CD4-positive, alpha-beta T cell (primary cell): ENCODE data around the gene SH2D7. TPM values are rescaled to one million over a fixed set of nuclear protein-coding genes. Genes with fewer than 3 reads are reported as not detected.

Source experiments
- ATAC-seq: fragments of 200-7000 bp; cut with Tn5 transposase; one replicate; pipeline ENCODE4 v1.10.0; 2022; ENCODE audit warnings: mild to moderate bottlenecking; ENCODE audit not compliant: poor library complexity
- CTCF ChIA-PET: fragments of 350-600 bp; sonication (Branson Sonifier 250); formaldehyde crosslinking; loops from one replicate; lab custom pipeline; 2021; ENCODE audit warnings: antibody characterized with exemption, inconsistent platforms; lab: Charles Lee
- POLR2A ChIA-PET: fragments of 350-600 bp; sonication (Branson Sonifier 250); formaldehyde crosslinking; loops from one replicate; lab custom pipeline; 2021; ENCODE audit warnings: antibody characterized with exemption, inconsistent platforms; lab: Charles Lee
- DNase-seq, 14 experiments: peaks; one replicate each; pipeline ENCODE4 v3.0.0-alpha.2; 2013 to 2020; ENCODE audit warnings: mixed read lengths in 2 of 14
- H3K27ac ChIP-seq, 2 donors: one replicate each; pipeline versions ENCODE4 v1.5.1 to v1.7.0; 2013; ENCODE audit warnings: low read length in 2 of 2, low read depth in 1 of 2, mild to moderate bottlenecking in 1 of 2
- H3K27me3 ChIP-seq, 2 experiments: 1 replicate in 1 of 2; 2 replicates in 1 of 2; pipeline versions ENCODE4 v1.6.1 to v1.7.0; 2013; ENCODE audit warnings: low read length in 2 of 2, control low read depth in 1 of 2, mild to moderate bottlenecking in 1 of 2, moderate library complexity in 1 of 2; ENCODE audit not compliant: insufficient read depth in 2 of 2, control insufficient read depth in 1 of 2
- H3K36me3 ChIP-seq: one replicate; pipeline ENCODE4 v1.6.1; 2013; ENCODE audit warnings: low read length, control low read depth; ENCODE audit not compliant: insufficient read depth
- H3K4me1 ChIP-seq: one replicate; pipeline ENCODE4 v1.6.1; 2013; ENCODE audit warnings: low read length, control low read depth; ENCODE audit not compliant: insufficient read depth
- H3K4me3 ChIP-seq: one replicate; pipeline ENCODE4 v1.5.1; 2013; ENCODE audit warnings: mild to moderate bottlenecking, low read length, moderate library complexity
- H3K9me3 ChIP-seq, 2 experiments: 1 replicate in 1 of 2; 2 replicates in 1 of 2; pipeline versions ENCODE4 v1.6.1 to v1.7.0; 2013; ENCODE audit warnings: low read length in 2 of 2, mild to moderate bottlenecking in 2 of 2, control low read depth in 1 of 2, moderate library complexity in 1 of 2; ENCODE audit not compliant: control insufficient read depth in 1 of 2, insufficient read depth in 1 of 2
- H3K27ac Mint-ChIP-seq: one replicate; pipeline ENCODE4 v1.8.0; 2020; ENCODE audit warnings: mixed read lengths
- H3K27me3 Mint-ChIP-seq: one replicate; pipeline ENCODE4 v1.8.0; 2021; ENCODE audit warnings: mixed read lengths
- H3K36me3 Mint-ChIP-seq: one replicate; pipeline ENCODE4 v1.8.0; 2021; ENCODE audit warnings: low read depth, mixed read lengths
- H3K4me1 Mint-ChIP-seq: one replicate; pipeline ENCODE4 v1.8.0; 2021; ENCODE audit warnings: low read depth, mixed read lengths
- H3K4me3 Mint-ChIP-seq: one replicate; pipeline ENCODE4 v1.8.0; 2020; ENCODE audit warnings: mild to moderate bottlenecking, mixed read lengths
- H3K9me3 Mint-ChIP-seq: one replicate; pipeline ENCODE4 v1.8.0; 2020; ENCODE audit warnings: mixed read lengths
- CTCF ChIP-seq: fragments of 200-600 bp; IDR thresholded peaks from one replicate; pipeline ENCODE4 v1.8.0; 2022; ENCODE audit warnings: antibody characterized with exemption, mild to moderate bottlenecking
- intact Hi-C, 2 experiments: fragments of 100-400 bp; cut with DNase I in 1 of 2; cut with micrococcal nuclease in 1 of 2; formaldehyde crosslinking; loops; one replicate each; pipeline versions ENCODE4 v1.15.1 to v1.9.0; 2023 to 2025; cut with DNase I, micrococcal nuclease
- total RNA-seq, 174 experiments: library from RNA in 2 of 174; stranded (reverse) in 2 of 174; gene quantifications; one replicate each; pipeline ENCODE4 v1.2.3 and lab custom pipeline; 2021 to 2026

Gene SH2D7
- total RNA-seq, 2 experiments from 2014 or later = not detected

GRCh38 chr15:78065284-78065872, 27.0 kb upstream of the SH2D7 start:
- no peak for TF ChIP-seq CTCF
- Histone ChIP-seq H3K4me3 (peak overlapping the region; percentile 9), H3K4me1 (peaks cover 86% of the 10 kb centered on the region), H3K9me3 (no peaks in the 10 kb centered on the region), H3K27ac (peak overlapping the region; percentile 39 to 79), H3K36me3 (no peaks in the 10 kb centered on the region), H3K27me3 (no peaks in the 10 kb centered on the region)
- CTCF ChIA-PET = no interaction called here
- DNase-seq (peak in 3 of 14 experiments; percentile 50 to 65 (median 50)), ATAC-seq (peak; percentile 13)
- peaks cover 2% of the 10 kb centered on the region for H3K4me1 Mint-ChIP-seq
- H3K27me3 Mint-ChIP-seq = no peaks in the 10 kb centered on the region
- no peak overlapping the region for H3K4me3 Mint-ChIP-seq
- no peaks in the 10 kb centered on the region for H3K36me3 Mint-ChIP-seq
- H3K9me3 Mint-ChIP-seq = no peaks in the 10 kb centered on the region
- no peak overlapping the region for H3K27ac Mint-ChIP-seq
- POLR2A ChIA-PET = interaction anchor here (0.6 to 14.8 kb wide), 4 partner anchors 11 to 43 kb away, joined by 3 to 304 read pairs (median 6); partner anchors contain the start of gene TBC1D2B
- intact Hi-C loops = no loop called here

DNA sequence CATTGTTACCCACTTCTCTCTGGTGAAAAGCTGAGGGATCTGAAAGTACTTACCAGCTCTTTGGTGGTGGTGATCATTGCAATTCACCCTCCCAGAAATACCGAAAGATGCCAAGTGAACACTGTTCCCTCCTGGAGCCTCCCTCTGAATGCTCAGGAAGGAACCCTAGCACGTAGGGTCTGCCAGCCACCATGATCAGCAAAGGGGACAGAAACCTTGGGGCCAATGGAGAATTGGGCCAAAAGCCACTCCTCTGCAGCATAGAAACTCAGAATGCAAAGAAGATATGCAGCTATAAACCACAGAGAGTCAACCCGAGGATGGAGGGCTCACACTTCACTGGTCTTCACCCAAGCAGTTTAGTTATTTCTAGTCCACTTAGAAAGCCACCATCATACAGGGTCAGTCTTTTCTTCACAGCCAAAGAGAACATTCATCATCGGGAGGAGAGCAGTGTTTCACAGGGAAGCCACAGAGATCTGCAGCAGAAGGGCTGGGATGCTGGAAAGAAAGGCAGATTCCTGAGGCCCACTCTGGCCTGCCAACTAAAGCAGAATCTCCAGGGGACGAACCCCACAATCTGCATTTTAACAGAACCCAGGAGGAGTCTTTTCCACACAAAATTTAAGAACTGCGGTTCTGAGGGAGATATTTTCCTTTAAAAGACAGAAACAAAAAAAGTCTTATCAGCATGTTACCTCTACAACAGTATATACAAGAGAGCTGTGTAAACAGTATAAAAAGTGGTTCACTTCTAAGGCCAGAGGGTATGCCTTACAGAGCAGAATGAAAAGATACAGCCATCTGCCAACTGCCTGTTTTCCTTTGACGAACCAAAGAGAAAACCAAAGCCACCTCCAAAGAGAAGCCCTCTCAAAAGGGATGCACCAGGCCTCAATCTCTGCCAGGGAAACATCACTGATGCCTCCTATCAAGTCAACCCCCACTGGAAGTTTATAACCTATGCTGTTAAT, 26.1 kb upstream of the SH2D7 start:
- TF ChIP-seq CTCF = no peak
- intact Hi-C loops = no loop called here
- DNase-seq (no peak), ATAC-seq (no peak)
- no peaks in the 10 kb centered on the region for H3K9me3 ChIP-seq
- CTCF ChIA-PET = interaction anchor here (4.8 kb wide), 1 partner anchor 16 kb away, joined by 22 read pairs; no protein-coding TSS in a partner anchor
- H3K4me3 ChIP-seq = peak overlapping the region; percentile 9
- Mint-ChIP-seq H3K4me3 (no peak overlapping the region), H3K9me3 (no peaks in the 10 kb centered on the region), H3K27ac (no peak overlapping the region), H3K27me3 (no peaks in the 10 kb centered on the region), H3K36me3 (no peaks in the 10 kb centered on the region), H3K4me1 (peaks cover 2% of the 10 kb centered on the region)
- peaks cover 86% of the 10 kb centered on the region for H3K4me1 ChIP-seq
- H3K27ac ChIP-seq = peak overlapping the region; percentile 39 to 79
- no peaks in the 10 kb centered on the region for H3K36me3 ChIP-seq
- no peaks in the 10 kb centered on the region for H3K27me3 ChIP-seq
- POLR2A ChIA-PET = interaction anchor here (0.6 to 14.8 kb wide), 6 partner anchors 10 to 233 kb away, joined by 3 to 304 read pairs (median 8); partner anchors contain the start of genes SKIC8 and TBC1D2B
